ENCODE results near the gene PSTPIP1.

The PSTPIP1 gene

GRCh38 chr15:77060546-77060945, 65.6 kb downstream of the PSTPIP1 start:
- H3K27ac ChIP-seq = no peak overlapping the region
- no peak for DNase-seq (ENCODE audit: low read depth, low spot score)

GRCh38 chr15:77063249-77063648, 68.3 kb downstream of the PSTPIP1 start:
- H3K27ac ChIP-seq = no peak overlapping the region
- DNase-seq (ENCODE audit: low read depth, low spot score) = no peak

GRCh38 chr15:77064063-77064462, 69.1 kb downstream of the PSTPIP1 start:
- peak overlapping the region; percentile 88 for H3K27ac ChIP-seq
- DNase-seq (ENCODE audit: low read depth, low spot score) = no peak

DNA sequence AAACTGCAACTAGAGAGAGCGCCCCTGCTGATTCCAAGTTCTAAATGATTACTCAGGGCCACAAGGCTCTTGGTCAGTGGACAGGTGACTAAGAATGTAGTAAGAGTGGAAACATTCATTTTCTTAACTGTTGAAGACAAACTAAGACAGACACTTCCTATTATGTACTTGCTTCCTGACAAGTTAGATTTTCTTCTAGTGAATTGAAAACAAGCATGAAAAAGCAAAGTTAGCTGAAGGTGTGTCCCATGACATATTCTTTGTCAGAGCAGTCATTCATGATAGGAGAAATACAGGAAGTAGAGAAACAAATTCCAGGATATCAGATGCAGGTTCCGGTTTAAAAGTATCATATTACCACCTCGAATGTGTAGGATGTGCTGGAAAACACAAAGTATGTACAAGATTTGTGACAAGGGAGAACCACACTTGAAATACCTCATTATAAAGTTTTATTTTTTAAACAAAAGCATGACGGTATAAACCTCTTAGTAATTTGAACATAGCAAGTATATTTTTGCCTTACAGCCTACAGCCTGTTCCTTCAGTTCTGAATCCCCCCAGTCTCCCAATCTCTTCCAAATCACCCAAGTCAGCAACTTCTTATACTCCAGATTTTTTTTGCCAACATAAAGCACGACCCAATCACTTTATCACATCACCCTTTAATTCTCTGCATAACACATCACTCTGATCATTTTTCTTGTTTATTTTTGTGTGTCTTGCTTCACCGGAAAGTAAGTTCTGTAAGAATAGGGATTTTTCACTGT, 69.8 kb downstream of the PSTPIP1 start:
- peak overlapping the region; percentile 88 for H3K27ac ChIP-seq
- peak; percentile 68 for DNase-seq (ENCODE audit: low read depth, low spot score)

GRCh38 chr15:77066971-77067690, 72.2 kb downstream of the PSTPIP1 start:
- peak overlapping the region; percentile 71 for H3K27ac ChIP-seq
- peak; percentile 70 for DNase-seq (ENCODE audit: low read depth, low spot score)

- peak overlapping the region; percentile 71 for H3K27ac ChIP-seq
- DNase-seq (ENCODE audit: low read depth, low spot score) = no peak
Measured at GRCh38 chr15:77067691-77068367, 72.9 kb downstream of the PSTPIP1 start.

DNA sequence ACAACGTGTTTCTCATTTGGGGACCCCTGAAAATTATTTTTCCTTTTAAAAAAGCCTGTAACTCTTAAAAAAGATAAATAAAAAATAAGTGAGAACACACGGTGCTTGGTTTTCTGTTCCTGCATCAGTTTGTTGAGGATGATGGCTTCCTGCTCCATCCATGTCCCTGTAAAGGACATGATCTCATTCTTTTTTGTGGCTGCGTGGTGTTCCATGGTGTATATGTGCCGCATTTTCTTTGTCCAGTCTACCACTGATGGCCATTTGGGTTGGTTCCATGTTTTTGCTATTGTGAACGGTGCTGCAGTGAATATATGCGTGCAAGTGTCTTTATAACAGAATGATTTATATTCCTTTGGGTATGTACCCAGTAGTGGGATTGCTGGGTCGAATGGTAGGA, 73.7 kb downstream of the PSTPIP1 start:
- H3K27ac ChIP-seq = peak overlapping the region; percentile 71
- DNase-seq (ENCODE audit: low read depth, low spot score) = no peak

- H3K27ac ChIP-seq = peak overlapping the region; percentile 55
- no peak for DNase-seq (ENCODE audit: low read depth, low spot score)
Measured at GRCh38 chr15:77069521-77070121, 74.7 kb downstream of the PSTPIP1 start.

DNA sequence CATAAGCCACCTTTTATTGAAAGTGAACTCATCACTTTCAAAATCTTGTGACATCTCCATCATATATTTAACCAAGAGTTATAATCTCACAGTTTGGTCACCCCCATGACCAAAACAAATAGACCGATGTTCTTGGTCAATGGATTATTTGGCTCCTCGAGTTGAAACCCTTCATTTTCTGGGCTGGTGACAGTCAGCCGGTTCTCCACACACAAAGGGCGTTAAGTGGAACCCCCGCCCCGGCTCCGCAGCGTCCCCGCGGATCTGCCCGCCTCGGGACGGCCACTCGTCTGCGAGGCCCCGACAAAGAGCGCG, 75.2 kb downstream of the PSTPIP1 start:
- no peak for DNase-seq (ENCODE audit: low read depth, low spot score)
- H3K27ac ChIP-seq = peak overlapping the region; percentile 55

DNA sequence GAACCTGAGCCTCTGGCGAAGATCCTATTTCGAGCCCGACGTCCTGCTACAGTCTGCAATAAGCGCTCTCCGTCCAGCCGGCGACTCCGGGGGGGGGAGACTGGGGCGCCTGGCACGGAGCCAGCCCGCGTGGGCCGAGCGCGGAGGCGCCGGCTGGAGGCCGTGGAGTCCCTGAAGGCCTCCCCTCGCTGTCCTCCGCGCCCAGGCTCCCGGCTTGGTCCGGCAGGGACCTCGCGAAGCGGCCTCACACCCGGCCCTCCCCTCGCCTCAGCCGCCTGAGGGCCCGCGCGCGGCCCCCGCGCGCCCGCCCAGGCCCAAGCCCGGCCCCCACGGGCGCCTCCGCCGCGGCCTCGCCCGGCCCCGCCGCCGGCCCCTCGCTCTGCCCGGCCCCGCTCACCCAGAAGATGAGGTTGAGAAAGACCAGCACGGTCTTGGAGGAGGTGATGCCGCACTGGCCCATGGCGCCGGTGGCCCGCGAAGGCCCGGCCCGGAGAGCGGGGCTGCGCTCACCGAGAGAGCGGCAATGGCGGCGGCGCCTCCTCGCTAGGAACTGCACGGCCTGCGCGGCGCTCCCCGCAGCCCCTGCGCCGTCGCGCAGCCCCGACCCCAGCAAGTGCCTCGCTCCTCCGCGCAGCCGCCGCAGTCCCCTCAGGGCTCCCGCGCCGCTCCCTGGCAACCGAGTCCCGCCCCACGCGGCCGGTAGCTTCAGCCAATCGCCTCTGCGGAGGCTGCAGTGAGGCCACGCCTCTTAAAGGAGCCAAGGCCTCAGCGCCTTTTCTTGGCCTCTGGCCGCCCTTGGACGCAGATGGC, 75.8 kb downstream of the PSTPIP1 start, which contains the start of gene TSPAN3:
TSS of gene TSPAN3 (minus strand) at position 615 of the 810 bp plus-strand sequence. CDS start at position 460, 155 bp downstream.
- H3K27ac ChIP-seq = peak within 1 kb of the TSS; percentile 55
- no peak for DNase-seq (ENCODE audit: low read depth, low spot score)

DNA sequence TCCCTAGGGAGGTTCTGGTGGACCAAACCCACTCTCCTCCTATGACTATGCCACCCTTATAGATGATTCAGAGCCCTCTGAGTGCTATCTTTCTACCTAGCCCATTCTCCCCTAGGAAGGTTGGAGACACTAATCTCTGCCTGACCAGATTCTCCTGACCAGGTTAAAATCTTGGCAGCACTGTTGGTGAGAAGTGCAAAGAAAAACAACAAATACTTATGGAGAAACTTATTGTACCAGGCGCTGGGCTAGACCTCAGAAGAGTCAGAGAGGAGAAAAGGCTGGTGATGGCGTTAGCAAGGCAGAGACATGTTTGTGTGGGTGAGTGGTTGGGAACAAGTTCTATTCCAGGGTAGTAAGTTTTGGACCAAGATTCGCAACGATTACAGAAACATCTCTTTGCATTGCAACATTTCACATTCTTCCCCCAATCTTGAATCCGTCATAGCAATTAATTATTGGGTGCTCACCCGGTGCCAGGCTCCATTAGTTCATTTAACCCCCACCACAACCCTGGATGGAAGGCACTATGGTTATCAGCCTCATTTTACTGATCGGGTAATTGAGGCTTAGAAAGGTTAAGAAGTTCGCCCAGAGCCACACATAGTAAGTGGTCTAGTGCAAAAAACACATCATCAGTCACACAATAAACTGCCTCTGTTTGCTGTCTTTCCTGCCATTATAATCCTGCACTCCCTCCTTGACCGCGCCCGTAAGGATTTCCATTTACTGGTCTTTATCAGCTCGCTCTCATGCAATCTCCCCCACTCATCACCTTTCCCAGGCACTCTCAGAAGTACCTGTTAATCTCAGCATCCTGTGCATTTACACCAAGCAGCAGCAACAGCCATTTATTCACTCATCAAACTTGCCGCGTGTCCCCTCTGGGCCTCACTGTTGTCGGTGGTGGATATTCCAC, 76.6 kb downstream of the PSTPIP1 start:
- peak overlapping the region; percentile 55 for H3K27ac ChIP-seq
- no peak for DNase-seq (ENCODE audit: low read depth, low spot score)

DNA sequence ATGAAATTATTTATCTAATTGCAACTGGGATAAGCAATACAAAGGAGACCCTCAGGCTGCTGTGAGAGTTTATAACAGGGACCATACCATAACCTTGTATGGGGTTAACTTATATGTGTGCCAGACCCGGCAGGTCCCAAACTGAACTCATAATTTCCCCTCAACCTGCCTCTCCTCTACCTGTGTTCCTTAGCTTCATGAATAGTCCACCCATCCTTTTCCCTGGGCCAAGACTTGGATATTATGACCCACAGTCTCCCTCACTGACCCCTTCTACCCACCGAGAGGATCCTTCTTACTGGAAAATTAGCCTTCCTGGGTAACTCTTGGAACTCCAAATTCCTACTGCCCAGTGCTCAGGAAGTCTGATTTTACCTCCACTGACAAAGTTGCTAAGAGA, 79.4 kb downstream of the PSTPIP1 start:
- no peak for DNase-seq (ENCODE audit: low read depth, low spot score)
- H3K27ac ChIP-seq = no peak overlapping the region

- no peak for DNase-seq (ENCODE audit: low read depth, low spot score)
- no peak overlapping the region for H3K27ac ChIP-seq
Measured at GRCh38 chr15:77075528-77075927, 80.6 kb downstream of the PSTPIP1 start.

GRCh38 chr15:77076323-77076915, 81.5 kb downstream of the PSTPIP1 start:
- DNase-seq (ENCODE audit: low read depth, low spot score) = no peak
- H3K27ac ChIP-seq = no peak overlapping the region

DNA sequence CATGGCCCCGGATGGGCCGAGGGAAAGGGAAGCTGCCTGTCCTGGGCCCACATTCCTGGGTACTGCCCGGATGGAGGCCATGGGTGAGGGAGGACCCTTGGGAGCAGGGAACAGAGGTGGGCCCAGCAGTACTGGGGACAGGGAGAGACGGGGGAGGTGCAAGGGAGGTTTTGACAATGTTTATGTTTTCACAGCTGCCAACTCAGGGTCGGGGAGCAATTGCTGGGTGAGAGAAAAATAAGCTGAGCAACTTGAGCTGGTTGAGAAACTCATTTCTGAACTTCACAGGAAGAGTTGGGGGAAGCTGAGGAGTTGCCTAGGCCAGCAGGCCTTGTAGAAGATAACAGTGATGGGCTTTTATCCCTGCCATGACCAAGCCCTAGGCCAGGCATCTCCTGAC, 87.0 kb downstream of the PSTPIP1 start:
- no peak overlapping the region for H3K27ac ChIP-seq
- DNase-seq (ENCODE audit: low read depth, low spot score) = no peak

DNA sequence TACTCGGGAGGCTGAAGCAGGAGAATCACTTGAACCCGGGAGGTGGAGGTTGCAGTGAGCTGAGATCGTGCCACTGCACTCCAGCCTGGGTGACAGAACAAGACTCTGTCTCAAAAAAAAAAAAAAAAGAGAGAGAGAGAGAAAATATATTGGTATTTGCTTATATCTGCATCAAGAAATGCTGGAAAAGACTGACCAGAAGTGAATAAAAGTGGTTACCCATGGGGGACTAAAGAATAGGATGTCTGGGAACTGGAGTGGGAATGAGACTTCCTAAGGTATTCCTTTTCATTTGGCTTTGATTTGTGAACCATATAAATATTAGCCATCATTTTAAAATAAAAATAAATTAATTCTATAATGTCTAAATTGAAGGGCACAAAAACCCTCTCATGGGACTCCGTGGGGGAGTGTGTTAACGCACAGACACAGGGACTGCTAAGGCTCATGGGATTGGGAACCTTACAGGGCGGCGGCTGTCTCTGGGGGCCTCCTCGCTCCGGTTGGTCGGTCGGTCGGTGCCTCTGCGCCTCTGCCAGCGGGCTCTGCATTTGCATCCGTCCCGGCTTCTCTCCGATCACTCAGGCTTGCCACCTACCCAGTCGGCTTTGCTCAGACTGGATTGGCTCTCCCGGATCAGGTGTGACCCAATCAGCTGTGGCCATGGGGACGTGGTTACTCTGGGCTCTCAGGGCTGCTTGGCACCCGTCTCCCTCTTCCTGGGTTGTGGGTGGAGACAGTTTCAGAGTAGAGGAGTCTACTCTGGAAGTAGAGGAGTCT, 88.6 kb downstream of the PSTPIP1 start:
- DNase-seq (ENCODE audit: low read depth, low spot score) = peak; percentile 37
- no peak overlapping the region for H3K27ac ChIP-seq

- H3K27ac ChIP-seq = no peak overlapping the region
- DNase-seq (ENCODE audit: low read depth, low spot score) = no peak
Measured at GRCh38 chr15:77084436-77084835, 89.5 kb downstream of the PSTPIP1 start.

DNA sequence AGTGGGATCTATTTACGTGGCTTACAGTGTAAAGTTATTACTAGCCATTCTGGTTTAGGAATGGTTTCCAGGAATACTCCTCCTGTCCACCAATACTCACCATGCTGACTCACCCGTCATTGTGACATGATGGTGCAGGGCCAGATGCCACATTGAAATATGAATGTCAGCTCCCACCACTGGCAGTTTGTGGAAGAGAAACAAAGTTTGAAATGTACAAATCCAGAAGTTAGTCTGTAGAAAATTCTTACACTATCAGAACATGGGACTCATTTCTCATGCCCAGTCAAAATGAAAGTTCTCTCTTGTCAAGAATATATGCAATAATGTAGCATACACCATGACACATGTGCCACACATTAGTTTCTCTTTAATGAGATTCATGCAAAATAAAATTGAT, 90.4 kb downstream of the PSTPIP1 start:
- DNase-seq (ENCODE audit: low read depth, low spot score) = no peak
- no peak overlapping the region for H3K27ac ChIP-seq

Data from epithelial cell of prostate (primary cell).